GM13977 (cell line): ENCODE results near the gene COL10A1.

Experiments
- DNase-seq: peaks from one replicate; pipeline ENCODE4 v3.0.0; 2012; ENCODE audit warnings: low spot score
- in situ Hi-C: fragments of 300-500 bp; cut with MboI; formaldehyde crosslinking; loops from one replicate; pipeline ENCODE4 v1.12.0; 2022; ENCODE audit warnings: low sequenced_read_pairs, low pct_unique_long_range_greater_than_20kb, mixed read lengths, inconsistent platforms; ENCODE audit not compliant: unreplicated experiment
- TF ChIP-seq, protein P1 (sequence below): IDR thresholded peaks from 2 replicates; pipeline ENCODE4 v1.5.1; 2012; ENCODE audit warnings: mild to moderate bottlenecking, control low read depth; ENCODE audit not compliant: insufficient read depth; ENCODE audit errors: extremely low read depth, missing control alignments

COL10A1 gene

DNA sequence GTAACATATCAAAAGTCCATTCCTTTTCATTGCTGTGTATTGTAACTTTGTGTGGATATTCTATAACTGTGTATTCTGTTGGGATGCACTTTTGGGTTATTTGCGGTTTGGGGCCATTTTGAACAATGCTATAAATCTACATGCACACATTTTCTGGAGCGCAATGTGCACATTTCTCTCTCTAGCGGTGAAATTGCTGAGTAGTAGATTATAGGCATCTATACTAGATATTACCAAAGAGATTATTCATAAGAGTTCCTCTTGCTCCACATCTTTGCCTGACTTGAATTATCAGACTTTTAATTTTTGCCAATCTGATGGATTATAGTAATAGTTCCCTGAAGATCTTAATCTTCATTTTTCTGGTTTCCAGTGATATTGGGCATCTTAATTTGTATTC, 47.0 kb downstream of the COL10A1 start:
- TF ChIP-seq, protein P1, sequence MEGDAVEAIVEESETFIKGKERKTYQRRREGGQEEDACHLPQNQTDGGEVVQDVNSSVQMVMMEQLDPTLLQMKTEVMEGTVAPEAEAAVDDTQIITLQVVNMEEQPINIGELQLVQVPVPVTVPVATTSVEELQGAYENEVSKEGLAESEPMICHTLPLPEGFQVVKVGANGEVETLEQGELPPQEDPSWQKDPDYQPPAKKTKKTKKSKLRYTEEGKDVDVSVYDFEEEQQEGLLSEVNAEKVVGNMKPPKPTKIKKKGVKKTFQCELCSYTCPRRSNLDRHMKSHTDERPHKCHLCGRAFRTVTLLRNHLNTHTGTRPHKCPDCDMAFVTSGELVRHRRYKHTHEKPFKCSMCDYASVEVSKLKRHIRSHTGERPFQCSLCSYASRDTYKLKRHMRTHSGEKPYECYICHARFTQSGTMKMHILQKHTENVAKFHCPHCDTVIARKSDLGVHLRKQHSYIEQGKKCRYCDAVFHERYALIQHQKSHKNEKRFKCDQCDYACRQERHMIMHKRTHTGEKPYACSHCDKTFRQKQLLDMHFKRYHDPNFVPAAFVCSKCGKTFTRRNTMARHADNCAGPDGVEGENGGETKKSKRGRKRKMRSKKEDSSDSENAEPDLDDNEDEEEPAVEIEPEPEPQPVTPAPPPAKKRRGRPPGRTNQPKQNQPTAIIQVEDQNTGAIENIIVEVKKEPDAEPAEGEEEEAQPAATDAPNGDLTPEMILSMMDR, result no peak
- in situ Hi-C loops, result no loop called here
- no peak for DNase-seq

DNA sequence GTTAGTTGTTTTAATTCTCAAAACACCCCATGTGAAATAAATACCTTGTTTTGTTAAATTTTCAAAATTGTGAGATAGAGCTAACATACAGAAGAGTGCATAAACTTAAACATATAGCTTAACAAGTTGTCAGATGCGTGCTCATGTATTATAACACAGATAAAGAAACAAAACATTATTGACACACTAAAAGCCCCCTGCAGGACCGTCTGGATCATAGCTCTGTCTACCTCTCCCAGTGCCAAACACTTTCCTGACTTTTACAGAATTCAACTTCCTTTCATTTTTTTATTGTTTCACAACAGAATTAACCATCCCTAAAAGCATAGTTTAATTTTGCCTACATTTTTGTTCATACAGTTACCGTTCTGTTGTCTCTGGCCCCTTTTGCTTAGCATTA, 47.4 kb downstream of the COL10A1 start:
- TF ChIP-seq, protein P1, result no peak
- in situ Hi-C loops, result no loop called here
- DNase-seq, result no peak

DNA sequence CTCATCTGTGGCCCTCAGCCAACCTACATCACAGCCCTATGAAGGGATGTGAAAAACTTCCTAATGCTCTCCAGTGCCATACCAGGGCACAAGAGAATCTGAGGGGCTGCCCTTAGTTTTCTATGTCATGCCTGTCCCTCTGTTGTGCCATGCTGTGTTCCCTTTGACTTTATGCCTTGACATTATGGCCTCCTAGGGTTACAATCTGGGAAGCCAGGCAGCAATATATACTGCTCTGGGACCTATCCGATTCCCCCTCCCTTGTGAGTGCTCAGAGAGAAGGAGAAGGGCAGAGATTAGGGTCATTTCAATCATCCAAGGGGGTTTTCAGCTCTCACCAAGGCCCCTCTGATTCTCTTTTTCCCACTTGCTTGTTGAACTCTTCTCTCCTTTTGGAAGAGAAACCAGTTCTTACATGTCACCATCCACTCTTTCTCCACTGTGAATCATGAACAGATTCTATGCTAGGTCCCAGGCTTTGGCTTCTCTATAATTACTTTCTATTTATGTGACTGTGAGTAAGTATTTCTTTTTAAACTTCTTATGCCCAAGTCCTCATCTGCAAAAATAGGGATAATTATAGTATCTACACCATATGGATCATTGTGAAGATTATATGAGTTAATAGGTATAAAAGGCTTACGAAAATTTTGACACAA, 51.1 kb downstream of the COL10A1 start:
- TF ChIP-seq, protein P1, result no peak
- in situ Hi-C loops, result no loop called here

DNA sequence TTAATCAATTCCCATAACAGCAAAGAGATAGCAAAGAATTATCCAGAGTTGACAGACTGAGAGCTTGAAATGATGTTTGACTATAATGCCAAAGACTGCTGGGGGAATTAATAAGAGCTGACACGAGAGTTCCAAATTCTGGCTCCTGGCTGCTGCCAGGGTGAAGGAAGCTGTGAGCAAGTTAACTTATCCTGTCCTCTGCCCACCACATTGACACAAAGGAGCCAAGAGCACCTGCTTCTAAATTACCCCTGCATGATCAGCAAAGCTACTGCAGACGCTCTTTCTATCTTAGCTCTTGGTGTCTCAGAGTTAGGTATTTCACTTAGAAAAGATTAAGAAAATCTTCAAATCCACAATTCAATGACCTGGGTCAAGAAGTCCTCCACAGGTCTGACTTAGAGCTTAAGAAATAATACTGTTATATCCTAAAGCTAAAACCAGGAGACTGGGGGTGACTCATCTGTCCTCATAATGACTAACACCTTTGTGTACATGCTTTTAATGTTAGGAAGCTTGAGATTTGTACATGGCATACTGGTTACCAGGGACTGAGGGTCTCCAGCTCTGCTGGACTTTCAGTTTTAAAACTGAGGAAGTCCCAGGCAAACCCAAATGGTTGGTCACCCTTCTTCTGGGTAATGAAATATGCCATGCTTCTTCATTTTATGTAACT, 52.0 kb downstream of the COL10A1 start:
- TF ChIP-seq, protein P1, result no peak
- in situ Hi-C loops, result no loop called here
- DNase-seq, result no peak

More for the DNA sequence above, 51.1 kb downstream of the COL10A1 start:
- DNase-seq, result no peak

DNA sequence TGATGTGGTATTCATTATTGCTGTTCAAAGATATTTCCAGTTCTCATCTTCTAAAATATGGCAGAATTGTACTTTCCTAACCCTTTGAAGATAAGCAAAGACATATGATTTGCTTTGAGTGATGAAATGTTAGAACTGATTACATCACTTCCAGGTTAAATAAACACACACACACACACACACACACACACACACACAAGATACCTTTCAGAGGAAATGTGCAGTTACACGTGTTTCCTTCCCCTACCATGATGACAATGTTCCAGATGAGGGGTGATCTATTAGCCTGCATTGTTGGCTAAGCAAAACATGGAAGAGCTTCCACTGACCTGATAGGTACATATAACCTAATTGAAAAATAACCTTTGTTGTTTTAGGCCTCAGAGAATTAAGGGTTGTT, 53.6 kb downstream of the COL10A1 start:
- TF ChIP-seq, protein P1, result no peak
- in situ Hi-C loops, result no loop called here
- no peak for DNase-seq

DNA sequence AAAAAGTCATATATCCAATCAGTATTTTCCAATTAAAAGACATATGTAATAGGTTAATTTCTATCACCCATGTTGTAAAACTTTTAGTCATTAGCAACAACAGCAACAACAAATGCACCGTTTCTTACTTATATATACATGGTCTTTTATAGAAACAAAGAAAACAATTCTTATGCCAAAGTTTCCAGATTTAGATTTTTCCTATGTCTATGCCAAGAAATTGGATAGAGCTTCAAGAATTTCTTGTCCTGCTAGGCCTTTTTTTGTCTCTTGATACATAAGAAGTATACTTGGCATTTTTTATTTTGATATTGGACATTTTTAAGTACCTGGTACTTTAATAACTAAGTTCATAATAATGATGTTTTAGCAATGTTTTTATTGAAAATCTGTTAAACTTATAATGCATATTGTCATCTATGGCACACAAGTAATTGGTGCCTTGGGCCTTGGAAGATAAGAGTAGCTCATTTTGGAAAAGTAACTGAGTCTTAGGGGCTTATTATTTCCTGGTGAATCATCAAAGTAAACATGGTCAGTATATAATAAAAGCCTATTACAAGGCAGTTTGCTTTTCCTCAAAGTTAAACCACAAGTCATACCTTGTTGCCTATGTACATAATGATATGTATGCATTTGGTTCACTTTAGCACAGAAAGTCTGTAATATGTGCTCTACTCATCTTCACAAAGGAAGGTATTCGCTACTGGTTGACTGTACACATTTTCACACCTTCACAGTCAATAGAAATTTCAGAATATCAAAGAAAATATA, 55.1 kb downstream of the COL10A1 start:
- in situ Hi-C loops, result no loop called here
- DNase-seq, result no peak
- TF ChIP-seq, protein P1, result no peak
